ENCODE data around the gene TRIM63. TPM values are rescaled to one million over a fixed set of nuclear protein-coding genes. Genes with fewer than 3 reads are reported as not detected.
A peak's percentile ranks its signal among the peaks of the same experiment; 100 is the strongest.

The TRIM63 gene
- total and polyA plus RNA-seq, 2 of the 13 experiments (the other 11 are each of a cell fraction or from before 2014, with no cell fraction given), result not detected

DNA sequence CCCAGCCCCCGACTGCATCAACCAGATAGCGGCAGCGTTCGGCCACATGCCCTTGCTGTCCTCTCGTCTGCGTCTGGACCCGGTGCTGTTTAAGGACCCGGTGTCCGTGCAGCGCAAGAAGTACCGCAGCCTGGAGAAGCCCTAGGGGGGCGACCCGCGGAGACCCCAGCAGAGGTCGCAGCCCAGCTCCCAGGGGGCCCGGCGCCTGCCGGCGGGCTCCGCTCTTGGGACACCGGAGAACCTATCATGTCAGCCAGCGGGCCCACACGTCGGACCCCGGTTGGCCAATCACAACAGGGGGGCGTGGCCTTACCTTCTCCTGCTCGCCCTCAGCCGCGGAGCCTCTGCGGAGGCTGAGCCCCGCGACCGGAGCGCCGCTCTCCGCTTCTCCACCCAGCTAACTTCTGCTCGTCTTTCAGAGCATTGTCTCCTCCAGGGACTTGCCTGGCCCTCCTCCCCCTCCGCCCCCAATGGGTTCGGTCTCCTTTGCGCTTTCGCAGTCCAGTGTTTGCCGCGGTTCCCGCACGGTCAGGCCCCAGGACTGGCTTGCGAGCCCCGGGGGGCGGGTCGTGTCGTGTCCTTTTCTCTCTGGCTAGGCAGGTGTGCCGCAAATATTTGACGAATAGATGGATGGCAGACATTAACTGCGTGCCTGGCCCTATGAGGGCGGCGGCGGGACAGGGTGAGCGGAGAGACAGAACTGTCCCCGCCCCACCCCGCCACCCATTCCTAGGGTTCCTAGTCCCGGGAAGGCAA, 32.0 kb downstream of the TRIM63 start (continued):
- TF ChIP-seq, protein P1, sequence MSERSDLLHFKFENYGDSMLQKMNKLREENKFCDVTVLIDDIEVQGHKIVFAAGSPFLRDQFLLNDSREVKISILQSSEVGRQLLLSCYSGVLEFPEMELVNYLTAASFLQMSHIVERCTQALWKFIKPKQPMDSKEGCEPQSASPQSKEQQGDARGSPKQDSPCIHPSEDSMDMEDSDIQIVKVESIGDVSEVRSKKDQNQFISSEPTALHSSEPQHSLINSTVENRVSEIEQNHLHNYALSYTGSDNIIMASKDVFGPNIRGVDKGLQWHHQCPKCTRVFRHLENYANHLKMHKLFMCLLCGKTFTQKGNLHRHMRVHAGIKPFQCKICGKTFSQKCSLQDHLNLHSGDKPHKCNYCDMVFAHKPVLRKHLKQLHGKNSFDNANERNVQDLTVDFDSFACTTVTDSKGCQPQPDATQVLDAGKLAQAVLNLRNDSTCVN (CRISPR knock-in tag; IDR thresholded peaks at IDR 0.05; ENCODE audit: borderline replicate concordance), result peak; percentile 55
- TF ChIP-seq ZNF720 (CRISPR knock-in tag; IDR thresholded peaks at IDR 0.05) (no peak), RFXANK (CRISPR knock-in tag; IDR thresholded peaks at IDR 0.05) (peak; percentile 84; the same call in 1 of the 2 replicates), TMF1 (CRISPR knock-in tag; IDR thresholded peaks at IDR 0.05; ENCODE audit: low read depth) (no peak), ZNF510 (CRISPR knock-in tag; IDR thresholded peaks at IDR 0.05; ENCODE audit: low read depth) (no peak; the same call in 1 of the 2 replicates), KLF16 (CRISPR knock-in tag; IDR thresholded peaks at IDR 0.05) (no peak), ZNF615 (CRISPR knock-in tag; IDR thresholded peaks at IDR 0.05; ENCODE audit: borderline replicate concordance) (no peak), ZBTB20 (CRISPR knock-in tag; IDR thresholded peaks at IDR 0.05; ENCODE audit: borderline replicate concordance, low read depth) (no peak), EP300 (IDR thresholded peaks at IDR 0.05; ENCODE audit: low read depth in 2 of 2, low read length in 2 of 2) (no peak), EP300 (CRISPR knock-in tag; IDR thresholded peaks at IDR 0.05; ENCODE audit: borderline replicate concordance) (no peak), TEAD3 (CRISPR knock-in tag; optimal IDR thresholded peaks at IDR 0.05; ENCODE audit: borderline replicate concordance) (no peak), MZF1 (CRISPR knock-in tag; IDR thresholded peaks at IDR 0.05; ENCODE audit: borderline replicate concordance) (no peak)
- TF ChIP-seq, protein P2, sequence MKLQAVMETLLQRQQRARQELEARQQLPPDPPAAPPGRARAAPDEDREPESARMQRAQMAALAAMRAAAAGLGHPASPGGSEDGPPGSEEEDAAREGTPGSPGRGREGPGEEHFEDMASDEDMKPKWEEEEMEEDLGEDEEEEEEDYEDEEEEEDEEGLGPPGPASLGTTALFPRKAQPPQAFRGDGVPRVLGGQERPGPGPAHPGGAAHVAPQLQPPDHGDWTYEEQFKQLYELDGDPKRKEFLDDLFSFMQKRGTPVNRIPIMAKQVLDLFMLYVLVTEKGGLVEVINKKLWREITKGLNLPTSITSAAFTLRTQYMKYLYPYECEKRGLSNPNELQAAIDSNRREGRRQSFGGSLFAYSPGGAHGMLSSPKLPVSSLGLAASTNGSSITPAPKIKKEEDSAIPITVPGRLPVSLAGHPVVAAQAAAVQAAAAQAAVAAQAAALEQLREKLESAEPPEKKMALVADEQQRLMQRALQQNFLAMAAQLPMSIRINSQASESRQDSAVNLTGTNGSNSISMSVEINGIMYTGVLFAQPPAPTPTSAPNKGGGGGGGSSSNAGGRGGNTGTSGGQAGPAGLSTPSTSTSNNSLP (IDR thresholded peaks at IDR 0.05; ENCODE audit: low read depth, low read length), result no peak
- TF ChIP-seq, protein P3, sequence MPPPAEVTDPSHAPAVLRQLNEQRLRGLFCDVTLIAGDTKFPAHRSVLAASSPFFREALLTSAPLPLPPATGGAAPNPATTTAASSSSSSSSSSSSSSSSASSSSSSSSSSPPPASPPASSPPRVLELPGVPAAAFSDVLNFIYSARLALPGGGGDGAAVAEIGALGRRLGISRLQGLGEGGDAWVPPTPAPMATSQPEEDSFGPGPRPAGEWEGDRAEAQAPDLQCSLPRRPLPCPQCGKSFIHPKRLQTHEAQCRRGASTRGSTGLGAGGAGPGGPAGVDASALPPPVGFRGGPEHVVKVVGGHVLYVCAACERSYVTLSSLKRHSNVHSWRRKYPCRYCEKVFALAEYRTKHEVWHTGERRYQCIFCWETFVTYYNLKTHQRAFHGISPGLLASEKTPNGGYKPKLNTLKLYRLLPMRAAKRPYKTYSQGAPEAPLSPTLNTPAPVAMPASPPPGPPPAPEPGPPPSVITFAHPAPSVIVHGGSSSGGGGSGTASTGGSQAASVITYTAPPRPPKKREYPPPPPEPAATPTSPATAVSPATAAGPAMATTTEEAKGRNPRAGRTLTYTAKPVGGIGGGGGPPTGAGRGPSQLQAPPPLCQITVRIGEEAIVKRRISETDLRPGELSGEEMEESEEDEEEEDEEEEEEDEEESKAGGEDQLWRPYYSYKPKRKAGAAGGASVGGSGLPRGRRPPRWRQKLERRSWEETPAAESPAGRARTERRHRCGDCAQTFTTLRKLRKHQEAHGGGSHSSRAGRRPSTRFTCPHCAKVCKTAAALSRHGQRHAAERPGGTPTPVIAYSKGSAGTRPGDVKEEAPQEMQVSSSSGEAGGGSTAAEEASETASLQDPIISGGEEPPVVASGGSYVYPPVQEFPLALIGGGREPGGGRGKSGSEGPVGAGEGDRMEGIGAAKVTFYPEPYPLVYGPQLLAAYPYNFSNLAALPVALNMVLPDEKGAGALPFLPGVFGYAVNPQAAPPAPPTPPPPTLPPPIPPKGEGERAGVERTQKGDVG (CRISPR knock-in tag; IDR thresholded peaks at IDR 0.05; ENCODE audit: borderline replicate concordance), result peak; percentile 35; the same call in 1 of the 2 replicates
- TF ChIP-seq, protein P4, sequence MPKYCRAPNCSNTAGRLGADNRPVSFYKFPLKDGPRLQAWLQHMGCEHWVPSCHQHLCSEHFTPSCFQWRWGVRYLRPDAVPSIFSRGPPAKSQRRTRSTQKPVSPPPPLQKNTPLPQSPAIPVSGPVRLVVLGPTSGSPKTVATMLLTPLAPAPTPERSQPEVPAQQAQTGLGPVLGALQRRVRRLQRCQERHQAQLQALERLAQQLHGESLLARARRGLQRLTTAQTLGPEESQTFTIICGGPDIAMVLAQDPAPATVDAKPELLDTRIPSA (CRISPR knock-in tag; IDR thresholded peaks at IDR 0.05; ENCODE audit: borderline replicate concordance), result no peak
- TF ChIP-seq, protein P5, sequence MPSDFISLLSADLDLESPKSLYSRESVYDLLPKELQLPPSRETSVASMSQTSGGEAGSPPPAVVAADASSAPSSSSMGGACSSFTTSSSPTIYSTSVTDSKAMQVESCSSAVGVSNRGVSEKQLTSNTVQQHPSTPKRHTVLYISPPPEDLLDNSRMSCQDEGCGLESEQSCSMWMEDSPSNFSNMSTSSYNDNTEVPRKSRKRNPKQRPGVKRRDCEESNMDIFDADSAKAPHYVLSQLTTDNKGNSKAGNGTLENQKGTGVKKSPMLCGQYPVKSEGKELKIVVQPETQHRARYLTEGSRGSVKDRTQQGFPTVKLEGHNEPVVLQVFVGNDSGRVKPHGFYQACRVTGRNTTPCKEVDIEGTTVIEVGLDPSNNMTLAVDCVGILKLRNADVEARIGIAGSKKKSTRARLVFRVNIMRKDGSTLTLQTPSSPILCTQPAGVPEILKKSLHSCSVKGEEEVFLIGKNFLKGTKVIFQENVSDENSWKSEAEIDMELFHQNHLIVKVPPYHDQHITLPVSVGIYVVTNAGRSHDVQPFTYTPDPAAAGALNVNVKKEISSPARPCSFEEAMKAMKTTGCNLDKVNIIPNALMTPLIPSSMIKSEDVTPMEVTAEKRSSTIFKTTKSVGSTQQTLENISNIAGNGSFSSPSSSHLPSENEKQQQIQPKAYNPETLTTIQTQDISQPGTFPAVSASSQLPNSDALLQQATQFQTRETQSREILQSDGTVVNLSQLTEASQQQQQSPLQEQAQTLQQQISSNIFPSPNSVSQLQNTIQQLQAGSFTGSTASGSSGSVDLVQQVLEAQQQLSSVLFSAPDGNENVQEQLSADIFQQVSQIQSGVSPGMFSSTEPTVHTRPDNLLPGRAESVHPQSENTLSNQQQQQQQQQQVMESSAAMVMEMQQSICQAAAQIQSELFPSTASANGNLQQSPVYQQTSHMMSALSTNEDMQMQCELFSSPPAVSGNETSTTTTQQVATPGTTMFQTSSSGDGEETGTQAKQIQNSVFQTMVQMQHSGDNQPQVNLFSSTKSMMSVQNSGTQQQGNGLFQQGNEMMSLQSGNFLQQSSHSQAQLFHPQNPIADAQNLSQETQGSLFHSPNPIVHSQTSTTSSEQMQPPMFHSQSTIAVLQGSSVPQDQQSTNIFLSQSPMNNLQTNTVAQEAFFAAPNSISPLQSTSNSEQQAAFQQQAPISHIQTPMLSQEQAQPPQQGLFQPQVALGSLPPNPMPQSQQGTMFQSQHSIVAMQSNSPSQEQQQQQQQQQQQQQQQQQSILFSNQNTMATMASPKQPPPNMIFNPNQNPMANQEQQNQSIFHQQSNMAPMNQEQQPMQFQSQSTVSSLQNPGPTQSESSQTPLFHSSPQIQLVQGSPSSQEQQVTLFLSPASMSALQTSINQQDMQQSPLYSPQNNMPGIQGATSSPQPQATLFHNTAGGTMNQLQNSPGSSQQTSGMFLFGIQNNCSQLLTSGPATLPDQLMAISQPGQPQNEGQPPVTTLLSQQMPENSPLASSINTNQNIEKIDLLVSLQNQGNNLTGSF (CRISPR knock-in tag; IDR thresholded peaks at IDR 0.05), result no peak
